T1000 (cell line): ENCODE data around the gene MUC3A.

Experiments
- DNase-seq: peaks from one replicate; lab custom pipeline; 2025; ENCODE audit warnings: mixed read lengths; lab: John Stamatoyannopoulos, UW

Gene MUC3A

DNA sequence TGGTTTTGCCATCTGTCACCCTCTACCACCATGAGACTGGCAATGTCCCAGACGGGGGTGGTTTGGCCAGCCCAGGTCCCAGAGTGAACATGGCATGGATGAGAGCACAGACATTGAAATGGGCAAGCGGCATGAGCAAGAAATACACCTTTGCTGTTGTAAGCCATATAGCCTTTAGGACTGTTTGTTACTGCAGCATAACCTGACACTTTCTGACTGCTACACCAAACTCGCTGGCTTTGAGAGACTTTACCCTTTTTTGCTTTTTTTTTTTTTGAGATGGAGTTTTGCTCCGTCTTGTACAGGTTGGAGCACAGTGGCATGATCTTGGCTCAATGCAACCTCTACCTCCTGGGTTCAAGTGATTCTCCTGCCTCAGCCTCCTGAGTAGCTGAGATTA lies 5.2 kb upstream of the MUC3A start:
- no peak for DNase-seq

DNA sequence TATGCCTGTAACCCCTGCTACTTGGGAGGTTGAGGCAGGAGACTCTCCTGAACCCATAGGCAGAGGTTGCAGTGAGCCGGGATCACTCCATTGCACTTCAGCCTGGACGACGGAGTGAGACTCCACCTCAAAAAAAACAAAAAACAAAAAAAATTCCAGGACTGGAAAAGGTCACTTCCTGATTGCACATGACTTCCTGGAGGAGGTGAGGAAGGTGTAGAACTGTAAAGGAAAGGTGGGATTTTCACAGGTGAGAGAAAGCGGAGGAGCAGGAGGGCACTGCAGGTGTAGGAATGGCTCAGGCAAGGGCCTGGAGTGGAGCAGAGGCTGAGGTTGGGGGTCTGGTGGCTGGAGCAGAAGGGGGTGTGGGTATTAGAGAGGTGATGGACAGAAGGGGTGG lies 3.2 kb upstream of the MUC3A start:
- DNase-seq, result no peak

DNA sequence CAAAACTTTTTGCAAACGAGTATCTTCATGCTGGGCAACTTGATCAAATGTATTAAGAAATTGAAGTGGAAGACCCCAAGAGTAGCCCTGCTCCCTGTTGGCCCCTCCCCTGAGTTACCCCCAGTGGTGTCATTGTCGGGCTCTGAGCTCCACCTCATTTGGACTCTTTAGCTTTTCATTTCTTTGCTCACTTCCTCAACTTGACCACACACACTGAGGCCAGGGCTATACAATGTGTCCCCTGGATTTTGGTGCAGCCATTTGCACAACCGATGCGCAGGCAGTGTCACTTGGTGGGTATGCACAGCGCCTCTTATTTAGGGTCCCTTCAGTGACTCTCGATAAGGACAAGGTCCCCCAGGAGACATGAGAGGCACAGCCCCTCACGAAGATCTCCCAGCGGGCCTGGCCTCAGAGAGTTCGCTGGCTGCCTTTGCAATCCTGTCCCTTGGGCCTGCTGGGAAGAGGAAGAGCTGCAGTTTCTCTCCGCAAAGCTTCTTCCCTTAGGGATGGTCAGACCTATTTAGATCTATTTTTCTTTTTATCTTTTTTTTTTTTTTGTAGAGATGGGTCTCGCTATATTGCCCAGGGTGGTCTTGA lies 2.5 kb upstream of the MUC3A start:
- DNase-seq, result no peak

DNA sequence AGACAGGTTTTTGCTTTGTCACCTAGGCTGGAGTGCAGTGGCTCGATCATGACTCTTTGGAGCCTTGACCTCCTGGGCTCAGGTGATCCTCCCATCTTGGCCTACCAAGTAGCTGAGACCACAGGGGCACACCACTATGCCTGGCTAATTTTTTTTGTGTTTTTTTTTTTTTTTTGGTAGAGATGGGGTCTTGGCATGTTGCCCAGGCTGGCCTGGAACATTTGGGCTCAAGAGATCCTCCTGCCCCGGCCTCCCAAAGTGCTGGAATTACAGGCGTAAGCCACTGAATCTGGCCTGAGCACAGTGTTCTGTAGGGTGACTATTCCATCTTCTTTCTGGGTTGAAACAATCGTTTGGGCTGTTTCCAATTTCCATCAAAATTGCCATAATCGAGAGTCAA lies 1.5 kb upstream of the MUC3A start:
- no peak for DNase-seq

DNA sequence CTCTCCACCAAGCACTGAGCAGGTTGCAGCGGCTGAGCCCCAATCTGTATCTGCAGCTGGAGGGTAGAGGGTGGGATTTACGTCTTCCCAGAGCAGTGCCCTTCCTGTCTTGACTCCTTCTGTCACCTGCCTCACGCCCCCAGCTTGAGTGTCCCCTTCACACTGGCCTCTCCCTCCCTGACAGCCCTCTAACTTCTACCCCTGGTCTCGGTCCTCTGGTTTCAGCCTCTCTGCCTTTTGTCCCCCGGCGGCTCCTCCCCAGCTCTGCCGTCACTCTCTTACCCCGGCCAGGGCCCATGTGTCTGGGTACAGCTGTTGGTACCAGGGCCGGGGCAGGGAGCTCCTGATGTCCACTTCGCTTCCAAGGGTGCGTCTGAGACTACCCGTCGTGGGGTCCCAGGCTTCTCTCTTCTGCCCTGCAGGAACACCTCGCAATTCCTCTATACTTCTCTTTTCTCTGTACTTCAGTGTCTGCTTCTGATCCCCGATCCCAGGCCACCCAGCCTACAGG lies 654 bp downstream of the MUC3A start:
- DNase-seq, result no peak

DNA sequence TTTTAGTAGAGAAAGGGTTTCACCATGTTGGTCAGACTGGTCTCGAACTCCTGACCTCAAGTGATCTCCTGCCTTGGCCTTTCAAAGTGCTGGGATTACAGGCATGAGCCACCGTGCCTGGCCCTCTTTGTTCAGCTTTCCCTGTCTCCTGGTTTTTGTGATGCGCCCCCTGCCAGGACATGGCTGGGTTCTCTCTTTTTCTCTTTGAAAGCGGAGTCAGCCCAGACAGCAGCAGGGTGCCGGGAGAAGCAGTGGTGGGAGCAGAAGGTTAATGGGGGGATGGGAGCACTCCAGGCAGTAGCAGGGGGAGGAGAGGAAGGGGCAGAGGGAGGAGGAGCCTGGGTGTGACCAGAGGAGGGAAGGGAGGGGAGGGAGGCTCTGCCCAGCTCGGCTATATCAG lies 1.8 kb downstream of the MUC3A start:
- no peak for DNase-seq

DNA sequence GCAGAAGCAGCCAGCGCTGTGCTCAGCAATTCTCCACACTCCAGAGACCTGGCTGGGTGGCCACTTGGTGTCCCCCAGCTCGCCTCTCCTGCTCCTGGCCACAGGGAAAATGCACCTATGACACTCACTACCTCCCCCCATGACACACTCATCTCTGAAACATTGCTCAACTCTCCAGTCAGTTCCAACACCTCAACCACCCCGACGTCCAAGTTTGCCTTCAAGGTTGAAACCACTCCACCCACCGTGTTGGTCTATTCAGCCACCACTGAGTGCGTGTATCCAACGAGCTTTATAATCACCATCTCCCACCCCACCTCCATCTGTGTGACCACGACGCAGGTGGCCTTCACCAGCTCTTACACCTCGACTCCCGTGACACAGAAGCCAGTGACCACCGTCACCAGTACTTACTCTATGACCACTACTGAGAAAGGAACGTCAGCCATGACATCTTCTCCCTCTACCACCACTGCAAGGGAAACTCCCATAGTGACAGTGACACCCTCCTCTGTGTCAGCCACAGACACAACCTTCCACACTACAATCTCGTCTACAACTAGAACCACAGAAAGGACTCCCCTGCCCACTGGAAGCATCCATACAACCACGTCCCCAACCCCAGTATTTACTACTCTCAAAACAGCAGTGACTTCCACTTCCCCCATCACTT lies 2.7 kb downstream of the MUC3A start:
- DNase-seq, result no peak

DNA sequence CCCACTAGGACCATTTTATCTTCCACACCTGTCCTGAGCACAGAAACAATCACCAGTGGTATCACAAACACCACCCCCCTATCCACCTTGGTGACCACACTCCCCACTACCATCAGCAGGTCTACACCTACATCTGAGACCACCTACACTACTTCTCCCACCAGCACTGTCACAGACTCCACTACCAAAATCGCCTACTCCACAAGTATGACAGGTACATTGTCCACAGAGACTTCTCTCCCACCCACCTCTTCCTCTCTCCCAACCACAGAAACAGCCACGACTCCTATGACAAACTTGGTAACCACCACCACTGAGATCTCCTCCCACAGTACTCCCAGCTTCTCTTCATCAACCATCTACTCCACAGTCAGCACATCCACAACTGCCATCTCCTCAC lies 3.3 kb downstream of the MUC3A start:
- DNase-seq, result no peak

DNA sequence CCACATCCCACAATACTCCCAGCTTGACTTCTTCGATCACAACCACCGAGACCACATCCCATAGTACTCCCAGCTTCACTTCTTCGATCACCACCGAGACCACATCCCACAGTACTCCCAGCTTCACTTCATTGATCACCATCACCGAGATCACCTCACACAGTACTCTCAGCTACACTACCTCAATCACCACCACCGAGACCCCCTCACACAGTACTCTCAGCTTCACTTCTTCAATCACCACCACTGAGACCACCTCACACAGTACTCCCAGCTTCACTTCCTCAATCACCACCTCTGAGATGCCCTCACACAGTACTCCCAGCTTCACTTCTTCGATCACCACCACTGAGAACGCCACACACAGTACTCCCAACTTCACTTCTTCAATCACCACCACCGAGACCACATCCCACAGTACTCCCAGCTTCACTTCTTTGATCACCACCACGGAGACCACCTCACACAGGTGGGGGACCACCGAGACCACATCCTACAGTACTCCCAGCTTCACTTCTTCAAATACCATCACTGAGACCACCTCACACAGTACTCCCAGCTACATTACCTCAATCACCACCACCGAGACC lies 8.6 kb downstream of the MUC3A start:
- DNase-seq, result no peak

DNA sequence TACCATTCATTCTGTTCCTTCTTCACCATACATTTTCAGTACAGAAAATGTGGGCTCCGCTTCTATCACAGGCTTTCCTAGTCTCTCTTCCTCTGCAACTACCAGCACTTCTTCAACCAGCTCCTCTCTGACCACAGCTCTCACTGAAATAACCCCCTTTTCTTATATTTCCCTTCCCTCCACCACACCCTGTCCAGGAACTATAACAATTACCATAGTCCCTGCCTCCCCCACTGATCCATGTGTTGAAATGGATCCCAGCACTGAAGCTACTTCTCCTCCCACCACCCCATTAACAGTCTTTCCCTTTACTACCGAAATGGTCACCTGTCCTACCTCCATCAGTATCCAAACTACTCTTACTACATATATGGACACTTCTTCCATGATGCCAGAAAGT lies 10.6 kb downstream of the MUC3A start:
- no peak for DNase-seq

DNA sequence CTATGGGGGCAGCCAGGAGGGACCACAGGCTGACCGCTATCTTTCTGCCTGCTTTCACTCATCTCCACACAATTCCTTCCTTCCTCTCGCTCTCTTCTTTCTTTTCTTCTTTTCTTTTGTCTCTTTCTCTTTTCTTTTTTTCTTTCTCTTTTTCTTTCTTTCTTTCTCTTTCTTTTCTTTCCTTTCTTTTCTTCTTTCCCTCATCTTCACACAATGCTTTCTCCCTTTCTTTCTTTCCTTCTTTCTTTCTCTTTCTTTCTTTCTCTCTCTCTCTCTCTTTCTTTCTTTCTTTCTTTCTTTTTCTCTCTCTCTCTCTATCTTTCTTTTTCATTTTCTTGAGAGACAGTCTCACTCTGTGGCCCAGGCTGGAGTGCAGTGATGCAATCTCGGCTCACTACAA lies 13.2 kb downstream of the MUC3A start:
- no peak for DNase-seq

DNA sequence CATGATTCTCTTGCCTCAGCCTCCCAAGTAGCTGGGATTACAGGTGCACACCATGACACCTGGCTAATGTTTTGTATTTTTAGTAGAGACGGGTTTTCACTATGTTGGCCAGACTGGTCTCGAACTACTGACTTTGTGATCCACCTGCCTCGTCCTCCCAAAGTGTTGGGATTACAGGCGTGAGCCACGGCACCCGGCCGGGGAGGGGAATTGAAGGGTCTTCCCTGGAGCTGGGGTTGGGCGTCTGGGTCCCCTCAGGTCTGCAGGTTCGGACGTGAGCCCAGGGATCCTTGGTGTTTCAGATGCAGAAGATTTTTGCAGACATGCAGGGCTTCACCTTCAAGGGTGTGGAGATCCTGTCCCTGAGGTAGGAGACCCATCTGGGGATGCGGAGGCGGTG lies 14.1 kb downstream of the MUC3A start:
- DNase-seq, result no peak

DNA sequence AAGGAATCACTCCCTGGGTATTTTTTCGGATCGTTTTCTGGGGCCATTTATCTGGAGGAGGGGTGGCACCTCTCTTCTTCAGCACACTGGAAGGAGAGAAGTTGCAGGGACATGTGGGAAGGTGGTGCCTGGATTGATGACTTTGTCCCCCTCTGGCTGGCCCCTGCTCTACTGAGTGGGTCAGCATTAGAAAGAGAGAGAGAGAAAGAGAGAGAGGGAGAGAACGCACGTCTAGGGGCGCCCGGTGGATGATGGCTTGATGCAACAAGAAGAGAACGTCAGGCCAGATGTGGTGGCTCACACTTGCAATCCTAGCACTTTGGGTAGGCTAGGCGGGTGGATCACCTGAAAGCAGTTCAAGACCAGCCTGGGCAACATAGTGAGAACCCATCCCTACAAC lies 14.5 kb downstream of the MUC3A start:
- DNase-seq, result no peak

DNA sequence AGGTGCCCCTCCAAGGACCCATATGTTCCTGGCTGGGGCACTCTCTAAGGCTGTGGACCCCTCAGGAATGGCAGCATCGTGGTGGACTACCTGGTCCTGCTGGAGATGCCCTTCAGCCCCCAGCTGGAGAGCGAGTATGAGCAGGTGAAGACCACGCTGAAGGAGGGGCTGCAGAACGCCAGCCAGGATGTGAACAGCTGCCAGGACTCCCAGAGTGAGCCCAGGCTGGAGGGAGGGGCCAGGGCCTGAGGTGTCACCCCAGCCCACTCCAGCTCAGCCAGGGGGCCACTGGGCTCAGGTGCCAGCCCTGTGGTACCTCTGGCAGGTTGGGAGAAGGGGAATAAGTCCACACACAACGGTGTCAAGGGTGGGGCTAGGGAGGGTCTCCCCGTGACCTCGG lies 15.3 kb downstream of the MUC3A start:
- no peak for DNase-seq

DNA sequence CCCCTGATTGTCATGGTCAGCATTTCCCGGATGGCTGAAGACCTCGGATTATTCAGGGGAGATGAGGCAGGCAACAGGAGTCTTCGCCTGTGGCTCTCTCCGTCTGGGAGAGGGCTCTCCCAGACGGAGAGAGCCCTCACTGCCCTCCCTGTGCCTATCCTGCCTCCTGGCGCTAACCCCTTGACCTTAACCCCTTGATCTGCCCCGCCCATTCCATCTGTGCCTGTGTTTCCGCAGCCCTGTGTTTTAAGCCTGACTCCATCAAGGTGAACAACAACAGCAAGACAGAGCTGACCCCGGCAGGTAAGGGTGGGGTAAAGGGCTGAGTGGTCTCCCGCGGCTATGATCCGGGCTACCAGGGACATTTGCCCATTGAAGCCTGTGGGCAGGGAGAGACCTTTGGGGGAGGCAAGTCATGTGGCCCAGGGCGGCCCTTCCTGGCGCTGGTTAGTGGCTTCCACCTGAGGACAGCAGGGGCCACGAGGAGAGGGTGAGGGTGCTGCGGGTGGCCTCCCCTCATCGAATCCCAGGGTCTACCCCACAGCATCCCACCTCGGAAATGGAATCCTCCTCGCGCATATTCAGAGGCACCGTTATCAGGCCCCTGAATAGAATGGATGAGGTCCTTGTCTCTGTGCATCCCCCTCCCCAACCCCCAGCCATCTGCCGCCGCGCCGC lies 15.8 kb downstream of the MUC3A start:
- no peak for DNase-seq

DNA sequence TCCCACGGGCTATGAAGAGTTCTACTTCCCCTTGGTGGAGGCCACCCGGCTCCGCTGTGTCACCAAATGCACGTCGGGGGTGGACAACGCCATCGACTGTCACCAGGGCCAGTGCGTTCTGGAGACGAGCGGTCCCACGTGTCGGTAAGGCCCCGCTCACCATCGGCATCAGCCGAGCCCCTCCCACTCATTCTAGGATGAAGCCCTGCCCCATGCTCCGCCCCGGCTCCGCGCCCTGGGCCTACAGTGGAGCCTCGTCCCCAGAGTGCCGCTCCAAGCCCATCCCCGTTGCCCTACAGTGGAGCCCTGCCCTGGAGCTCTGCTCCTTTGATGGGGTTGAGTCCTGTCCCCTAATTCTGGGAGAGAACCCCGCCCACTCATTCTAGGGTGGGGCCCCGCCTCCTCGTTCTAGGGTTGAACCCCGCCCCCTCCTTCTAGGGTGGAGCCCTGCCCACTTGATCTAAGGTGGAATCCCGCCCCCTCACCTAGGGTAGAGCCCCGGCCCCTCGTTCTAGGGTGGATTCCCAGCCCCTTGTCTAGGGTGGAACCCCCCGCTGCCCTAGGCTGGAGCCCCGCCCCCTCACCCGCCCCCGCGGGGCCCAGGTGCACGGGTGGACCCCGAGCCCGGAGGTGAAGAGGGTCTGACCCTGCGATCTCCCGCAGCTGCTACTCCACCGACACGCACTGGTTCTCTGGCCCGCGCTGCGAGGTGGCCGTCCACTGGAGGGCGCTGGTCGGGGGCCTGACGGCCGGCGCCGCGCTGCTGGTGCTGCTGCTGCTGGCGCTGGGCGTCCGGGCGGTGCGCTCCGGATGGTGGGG lies 16.6 kb downstream of the MUC3A start:
- DNase-seq, result no peak

DNA sequence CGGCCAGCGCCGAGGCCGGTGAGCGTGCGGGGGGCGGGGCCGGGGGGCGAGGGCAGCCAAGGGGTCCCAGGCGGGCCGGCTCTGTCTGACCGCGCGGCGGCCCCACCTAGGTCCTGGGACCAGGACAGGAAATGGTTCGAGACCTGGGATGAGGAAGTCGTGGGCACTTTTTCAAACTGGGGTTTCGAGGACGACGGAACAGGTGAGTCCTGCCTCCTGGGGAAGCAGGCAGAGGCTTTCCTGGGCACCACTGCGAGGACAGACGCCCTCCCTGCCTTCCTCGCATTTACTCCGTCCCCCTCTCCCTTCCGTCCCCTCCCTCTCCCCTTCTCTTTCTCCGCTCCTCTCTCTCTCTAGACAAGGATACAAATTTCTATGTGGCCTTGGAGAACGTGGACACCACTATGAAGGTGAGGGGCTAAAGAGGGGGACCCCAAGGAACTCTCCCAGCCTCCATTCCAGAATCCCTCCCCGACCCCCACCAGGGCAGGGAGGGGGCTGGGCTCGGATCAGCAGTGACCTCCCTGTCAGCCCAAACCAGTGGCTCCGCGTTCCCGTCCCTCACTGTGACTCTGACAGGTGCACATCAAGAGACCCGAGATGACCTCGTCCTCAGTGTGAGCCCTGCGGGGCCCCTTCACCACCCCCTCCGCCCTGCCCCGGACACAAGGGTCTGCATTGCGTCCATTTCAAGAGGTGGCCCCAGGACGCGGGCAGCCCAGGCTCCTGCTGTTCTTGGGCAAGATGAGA lies 17.4 kb downstream of the MUC3A start:
- DNase-seq, result no peak

DNA sequence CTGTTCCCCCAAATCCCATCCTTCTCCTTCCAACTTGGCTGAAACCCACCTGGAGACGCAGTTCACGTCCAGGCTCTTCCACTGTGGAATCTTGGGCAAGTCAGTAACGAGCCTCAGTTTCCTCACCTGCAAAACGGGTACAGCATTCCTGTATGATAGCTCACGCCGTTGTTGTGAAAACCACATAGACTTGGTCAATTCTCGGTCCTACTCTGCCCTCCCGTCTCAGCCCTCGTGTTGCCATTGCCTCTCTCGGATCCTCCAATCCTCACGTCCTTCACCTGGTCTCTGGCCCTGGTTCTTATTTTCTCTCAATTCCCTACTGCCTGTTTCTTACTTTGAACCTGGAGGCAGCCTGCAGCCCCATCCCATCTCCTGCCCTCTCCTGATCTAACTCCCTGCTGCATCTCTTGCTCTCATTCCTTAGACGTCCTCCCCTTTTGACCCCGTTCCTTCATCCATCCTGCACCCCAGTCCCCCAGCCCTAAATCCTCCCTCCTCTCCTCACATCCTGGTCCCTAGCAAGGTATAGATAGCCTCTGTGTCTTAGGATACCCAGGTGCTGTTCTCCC lies 18.0 kb downstream of the MUC3A start:
- DNase-seq, result no peak

DNA sequence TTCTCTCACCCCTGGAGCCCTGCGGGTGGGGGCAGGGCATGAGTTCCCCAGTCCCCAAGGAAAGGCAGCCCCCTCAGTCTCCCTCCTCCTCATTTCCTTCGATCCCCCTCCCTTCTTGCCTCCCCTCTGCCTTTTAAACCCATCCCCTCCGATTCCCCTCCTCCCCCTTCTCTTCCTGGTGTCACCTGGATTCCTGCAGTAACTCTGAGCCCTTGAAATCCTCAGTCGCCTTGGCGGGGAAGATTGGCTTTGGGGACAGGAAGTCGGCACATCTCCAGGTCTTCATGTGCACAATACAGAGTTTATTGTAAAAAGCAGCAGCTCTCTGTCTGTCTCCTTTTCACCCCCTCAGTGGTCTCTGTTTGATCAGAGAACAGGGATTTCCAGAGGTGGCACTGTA lies 18.7 kb downstream of the MUC3A start:
- DNase-seq, result no peak

DNA sequence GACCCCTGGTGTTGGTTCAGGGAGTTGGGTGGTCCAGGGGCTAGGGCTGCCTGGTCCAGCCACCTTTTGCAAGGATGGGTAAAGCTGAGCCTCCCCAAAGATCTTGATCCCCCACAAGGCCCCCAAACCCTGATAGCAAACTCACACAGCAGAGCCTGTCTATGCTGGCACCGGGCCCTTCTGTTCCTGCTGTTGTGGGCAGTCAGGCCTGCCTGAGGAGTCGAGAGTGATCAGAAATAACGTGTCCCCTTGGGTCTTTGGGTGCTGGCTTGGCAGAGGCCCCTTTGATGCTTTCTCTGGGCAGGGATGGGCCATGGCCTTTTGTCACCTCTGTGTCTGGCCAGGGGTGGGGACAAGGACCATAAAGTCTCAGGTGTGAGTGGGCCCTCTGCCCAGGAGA lies 19.3 kb downstream of the MUC3A start:
- no peak for DNase-seq

DNA sequence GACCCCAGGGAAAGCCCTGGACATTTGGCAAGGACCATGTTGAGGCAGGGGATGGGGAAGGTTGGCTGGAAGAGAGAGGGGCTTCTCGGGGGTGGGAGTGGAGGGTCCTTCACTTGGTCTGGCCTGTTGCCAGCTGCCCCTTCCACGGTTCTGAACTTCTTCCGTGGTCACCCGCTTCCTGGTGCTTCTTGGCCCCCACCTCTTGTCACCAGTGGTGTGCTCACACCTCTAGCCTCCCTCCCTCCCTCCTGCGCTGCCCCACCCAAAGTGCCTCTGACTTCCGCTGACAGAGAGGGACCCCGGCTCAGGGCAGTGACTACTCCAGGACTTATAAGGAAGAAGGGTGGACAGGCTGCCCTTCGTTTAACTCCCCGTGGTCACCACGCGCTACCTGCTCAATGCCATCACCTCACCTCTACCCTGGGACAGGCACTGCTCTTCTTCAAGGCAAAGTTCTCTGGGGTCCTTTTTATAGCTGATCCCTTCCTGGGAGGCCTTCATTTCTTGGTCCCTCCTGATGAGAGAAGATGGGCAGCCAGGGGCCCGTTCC lies 19.8 kb downstream of the MUC3A start, which contains the start of gene MUC12:
Gene MUC12, plus strand, starts transcription at position 500 of the 550 bp plus-strand sequence. CDS start 58 bp downstream, outside the sequence.
- no peak for DNase-seq
